Measurements from ENCODE around the gene OR2C3.

Gene OR2C3

GRCh38 chr1:247531937-247532336 is 4.3 kb downstream of the OR2C3 start:
- Histone ChIP-seq H3K27ac (ENCODE audit: extremely low read depth, low read depth, low read length) (no peak overlapping the region), H3K9me3 (ENCODE audit: control insufficient read depth, insufficient read depth, low read depth, low read length) (no peaks in the 10 kb centered on the region), H3K36me3 (ENCODE audit: control insufficient read depth in 2 of 2, insufficient read depth in 1 of 2, low read length in 2 of 2) (no peaks in the 10 kb centered on the region), H3K4me1 (ENCODE audit: control insufficient read depth, insufficient read depth, low read length) (no peaks in the 10 kb centered on the region), H3K4me3 (ENCODE audit: low read depth, low read length) (no peak overlapping the region)
- no peak for TF ChIP-seq BCL11B (tag by site-specific recombination; IDR thresholded peaks at IDR 0.05; ENCODE audit: low read depth)
- no peak for TF ChIP-seq KLF17 (tag by site-specific recombination; IDR thresholded peaks at IDR 0.05)
- no peak for TF ChIP-seq ZNF155 (tag by site-specific recombination; IDR thresholded peaks at IDR 0.05)
- TF ChIP-seq ZNF677 (tag by site-specific recombination; IDR thresholded peaks at IDR 0.05) = no peak
- ChIA-PET CTCF (no interaction called here), POLR2A (no interaction called here)

- CTCF ChIA-PET = no interaction called here
- H3K36me3 ChIP-seq (ENCODE audit: control insufficient read depth in 2 of 2, insufficient read depth in 1 of 2, low read length in 2 of 2) = no peaks in the 10 kb centered on the region
- POLR2A ChIA-PET = no interaction called here
- TF ChIP-seq BCL11B (tag by site-specific recombination; IDR thresholded peaks at IDR 0.05; ENCODE audit: low read depth) (no peak), ZNF707 (tag by site-specific recombination; IDR thresholded peaks at IDR 0.05) (no peak), ZNF792 (tag by site-specific recombination; IDR thresholded peaks at IDR 0.05) (no peak), KLF17 (tag by site-specific recombination; IDR thresholded peaks at IDR 0.05) (no peak), ZNF555 (tag by site-specific recombination; conservative IDR thresholded peaks at IDR 0.05) (no peak), ZNF473 (tag by site-specific recombination; IDR thresholded peaks at IDR 0.05) (no peak), ZBTB1 (tag by site-specific recombination; IDR thresholded peaks at IDR 0.05) (no peak), ZNF37A (tag by site-specific recombination; IDR thresholded peaks at IDR 0.05) (no peak), KLF16 (tag by site-specific recombination; IDR thresholded peaks at IDR 0.05) (no peak), ZNF148 (tag by site-specific recombination; IDR thresholded peaks at IDR 0.05; ENCODE audit: borderline replicate concordance) (no peak), ZNF629 (tag by site-specific recombination; IDR thresholded peaks at IDR 0.05) (no peak), BCL11A (tag by site-specific recombination; IDR thresholded peaks at IDR 0.05; ENCODE audit: low read depth) (no peak), ZNF660 (tag by site-specific recombination; IDR thresholded peaks at IDR 0.05) (no peak), ZNF561 (tag by site-specific recombination; IDR thresholded peaks at IDR 0.05; ENCODE audit: borderline replicate concordance) (no peak), HOXD13 (CRISPR knock-in tag; IDR thresholded peaks at IDR 0.05; ENCODE audit: borderline replicate concordance) (no peak), ZNF169 (tag by site-specific recombination; IDR thresholded peaks at IDR 0.05) (no peak), ZNF571 (tag by site-specific recombination; IDR thresholded peaks at IDR 0.05) (no peak)
- TF ChIP-seq, protein P1, sequence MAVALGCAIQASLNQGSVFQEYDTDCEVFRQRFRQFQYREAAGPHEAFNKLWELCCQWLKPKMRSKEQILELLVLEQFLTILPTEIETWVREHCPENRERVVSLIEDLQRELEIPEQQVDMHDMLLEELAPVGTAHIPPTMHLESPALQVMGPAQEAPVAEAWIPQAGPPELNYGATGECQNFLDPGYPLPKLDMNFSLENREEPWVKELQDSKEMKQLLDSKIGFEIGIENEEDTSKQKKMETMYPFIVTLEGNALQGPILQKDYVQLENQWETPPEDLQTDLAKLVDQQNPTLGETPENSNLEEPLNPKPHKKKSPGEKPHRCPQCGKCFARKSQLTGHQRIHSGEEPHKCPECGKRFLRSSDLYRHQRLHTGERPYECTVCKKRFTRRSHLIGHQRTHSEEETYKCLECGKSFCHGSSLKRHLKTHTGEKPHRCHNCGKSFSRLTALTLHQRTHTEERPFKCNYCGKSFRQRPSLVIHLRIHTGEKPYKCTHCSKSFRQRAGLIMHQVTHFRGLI (tag by site-specific recombination; IDR thresholded peaks at IDR 0.05) = no peak
- H3K4me3 ChIP-seq (ENCODE audit: low read depth, low read length) = no peak overlapping the region
- H3K9me3 ChIP-seq (ENCODE audit: control insufficient read depth, insufficient read depth, low read depth, low read length) = no peaks in the 10 kb centered on the region
- H3K27ac ChIP-seq (ENCODE audit: extremely low read depth, low read depth, low read length) = no peak overlapping the region
- H3K4me1 ChIP-seq (ENCODE audit: control insufficient read depth, insufficient read depth, low read length) = no peaks in the 10 kb centered on the region
Observed at GRCh38 chr1:247530785-247531184, 5.5 kb downstream of the OR2C3 start.

All from HEK293 (cell line).